ENCODE data around the gene MEIS1.

DNA sequence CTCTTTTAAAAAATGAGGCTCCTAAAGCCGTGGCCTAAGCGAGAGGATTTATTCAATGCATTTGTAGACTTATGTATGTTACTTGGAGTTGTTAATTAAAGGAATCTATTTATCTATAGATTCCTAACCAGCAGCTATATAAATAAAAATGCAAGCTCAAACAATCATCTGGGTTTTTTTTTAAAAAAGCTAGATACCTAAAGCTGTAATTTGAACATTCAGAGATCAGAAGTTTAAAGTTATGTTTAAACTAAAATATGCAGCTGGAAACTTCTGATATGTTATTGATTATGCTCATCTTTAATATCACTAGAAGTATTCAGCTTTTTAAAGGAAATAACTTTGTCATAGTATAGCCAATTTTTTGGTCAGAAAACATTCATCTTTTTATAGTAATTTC is 1.0 kb downstream of the MEIS1 start:
- no peak for TF ChIP-seq POLR2A (IDR thresholded peaks at IDR 0.05)
- TF ChIP-seq, protein P1, sequence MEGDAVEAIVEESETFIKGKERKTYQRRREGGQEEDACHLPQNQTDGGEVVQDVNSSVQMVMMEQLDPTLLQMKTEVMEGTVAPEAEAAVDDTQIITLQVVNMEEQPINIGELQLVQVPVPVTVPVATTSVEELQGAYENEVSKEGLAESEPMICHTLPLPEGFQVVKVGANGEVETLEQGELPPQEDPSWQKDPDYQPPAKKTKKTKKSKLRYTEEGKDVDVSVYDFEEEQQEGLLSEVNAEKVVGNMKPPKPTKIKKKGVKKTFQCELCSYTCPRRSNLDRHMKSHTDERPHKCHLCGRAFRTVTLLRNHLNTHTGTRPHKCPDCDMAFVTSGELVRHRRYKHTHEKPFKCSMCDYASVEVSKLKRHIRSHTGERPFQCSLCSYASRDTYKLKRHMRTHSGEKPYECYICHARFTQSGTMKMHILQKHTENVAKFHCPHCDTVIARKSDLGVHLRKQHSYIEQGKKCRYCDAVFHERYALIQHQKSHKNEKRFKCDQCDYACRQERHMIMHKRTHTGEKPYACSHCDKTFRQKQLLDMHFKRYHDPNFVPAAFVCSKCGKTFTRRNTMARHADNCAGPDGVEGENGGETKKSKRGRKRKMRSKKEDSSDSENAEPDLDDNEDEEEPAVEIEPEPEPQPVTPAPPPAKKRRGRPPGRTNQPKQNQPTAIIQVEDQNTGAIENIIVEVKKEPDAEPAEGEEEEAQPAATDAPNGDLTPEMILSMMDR (IDR thresholded peaks at IDR 0.05), result no peak

Data from testis (tissue), 2 donors.